ENCODE data around the gene STXBP4. TPM values are rescaled to one million over a fixed set of nuclear protein-coding genes. Genes with fewer than 3 reads are reported as not detected.

Gene STXBP4
- total and polyA plus RNA-seq, 2 donors (not counting 3 experiments of a cell fraction or from before 2014, with no cell fraction given) = 1.9 to 12.9 TPM

GRCh38 chr17:55056526-55056925 is 88.0 kb downstream of the STXBP4 start:
- CTCF ChIA-PET = interaction anchor here (1.5 to 2.1 kb wide), 2 partner anchors 9 to 240 kb away, joined by 6 to 10 read pairs; no protein-coding TSS in a partner anchor
- BruUV-seq (replicated peaks) = no TSS peak
- Histone ChIP-seq H3K9me3 (replicated peaks; ENCODE audit: control insufficient read depth, insufficient read depth, low read length) (no peaks in the 10 kb centered on the region), H3K36me3 (ENCODE audit: control insufficient read depth in 2 of 2, extremely low read depth in 1 of 2, insufficient read depth in 2 of 2, low read length in 2 of 2) (no peaks in the 10 kb centered on the region), H4K20me1 (replicated peaks; ENCODE audit: control insufficient read depth, extremely low read depth, insufficient read depth, low read length) (no peaks in the 10 kb centered on the region), H3K4me3 (replicated peaks in 1 of 3; ENCODE audit: insufficient read depth in 1 of 3, low read depth in 1 of 3, low read length in 3 of 3) (no peak overlapping the region), H3K4me2 (ENCODE audit: insufficient read depth, low read length) (no peak overlapping the region), H3K27ac (ENCODE audit: insufficient read depth, low read depth, low read length) (no peak overlapping the region), H3K4me1 (ENCODE audit: control insufficient read depth, extremely low read depth, insufficient read depth, low read length) (no peaks in the 10 kb centered on the region), H3K9ac (replicated peaks; ENCODE audit: extremely low read depth, insufficient read depth, low read length) (no peak overlapping the region), H3K79me2 (ENCODE audit: control insufficient read depth, insufficient read depth, low read length) (no peaks in the 10 kb centered on the region), H2AFZ (ENCODE audit: low read depth, low read length) (no peak overlapping the region), H3K27me3 (ENCODE audit: control insufficient read depth in 2 of 2, insufficient read depth in 2 of 2, low read length in 2 of 2) (no peaks in the 10 kb centered on the region), H3K9me1 (replicated peaks; ENCODE audit: control insufficient read depth, extremely low read depth, insufficient read depth, low read length) (no peaks in the 10 kb centered on the region)
- POLR2A ChIA-PET = no interaction called here
- DNase-seq (ENCODE audit: low read depth, low spot score) = peak; percentile 32
- intact Hi-C loops (cut with micrococcal nuclease) = no loop called here
- FAIRE-seq = peak; percentile 58
- TF ChIP-seq EZH2 (IDR thresholded peaks at IDR 0.05; ENCODE audit: borderline replicate concordance, low read depth, low read length, severe bottlenecking) (no peak), JUN (IDR thresholded peaks at IDR 0.05; ENCODE audit: borderline replicate concordance, insufficient read depth, insufficient read length, low read depth) (no peak), MYC (IDR thresholded peaks at IDR 0.05; ENCODE audit: low read depth, low read length) (no peak), GATA2 (IDR thresholded peaks at IDR 0.05; ENCODE audit: insufficient read depth, insufficient read length, low read depth, low read length) (no peak), MAX (IDR thresholded peaks at IDR 0.05; ENCODE audit: insufficient read depth, insufficient read length) (no peak), POLR2A (IDR thresholded peaks at IDR 0.05; ENCODE audit: low read depth, low read length) (no peak), CTCF (IDR thresholded peaks at IDR 0.05; ENCODE audit: extremely low read depth in 1 of 2, insufficient read depth in 1 of 2, low read depth in 1 of 2, low read length in 2 of 2) (no peak), FOS (IDR thresholded peaks at IDR 0.05; ENCODE audit: borderline replicate concordance, insufficient read depth, low read length) (no peak), POLR2AphosphoS5 (IDR thresholded peaks at IDR 0.05; ENCODE audit: insufficient read depth, low read depth, low read length) (no peak)
- dilution Hi-C loops (cut with MboI; ENCODE audit: extremely low pct_ligation_motif_present, low sequenced_read_pairs) = no loop called here
